ENCODE data around the gene CANT1.

The CANT1 gene

GRCh38 chr17:79008666-79009387 lies 737 bp downstream of the CANT1 start:
- Histone ChIP-seq H3K36me3 (ENCODE audit: control insufficient read depth in 2 of 2, insufficient read depth in 2 of 2, low read length in 2 of 2) (peaks cover 3 to 9% of the 10 kb centered on the region in 2 donors), H3K4me3 (ENCODE audit: low read length in 2 of 2) (peak overlapping the region; percentile 95 to 99), H3K27ac (ENCODE audit: low read depth in 2 of 2, low read length in 2 of 2) (peak overlapping the region; percentile 92 to 93), H3K4me1 (ENCODE audit: control insufficient read depth in 2 of 2, insufficient read depth in 2 of 2, low read length in 2 of 2) (peaks cover 40 to 50% of the 10 kb centered on the region in 2 donors), H3K9me3 (ENCODE audit: control insufficient read depth in 2 of 2, low read length in 2 of 2) (no peaks in the 10 kb centered on the region), H3K27me3 (ENCODE audit: control insufficient read depth in 2 of 2, insufficient read depth in 2 of 2, low read length in 2 of 2) (no peaks in the 10 kb centered on the region), H3K9ac (ENCODE audit: low read depth in 1 of 2, low read length in 2 of 2) (peak overlapping the region; percentile 97 to 98)

- H3K4me3 ChIP-seq (ENCODE audit: low read length in 2 of 2), result peak overlapping the region; percentile 95 to 99
- peak overlapping the region; percentile 92 to 93 for H3K27ac ChIP-seq (ENCODE audit: low read depth in 2 of 2, low read length in 2 of 2)
Observed at GRCh38 chr17:79007504-79008381, 1.8 kb downstream of the CANT1 start.

GRCh38 chr17:79006794-79007503 lies 2.6 kb downstream of the CANT1 start:
- H3K4me3 ChIP-seq (ENCODE audit: low read length in 2 of 2), result peak overlapping the region; percentile 95 to 99
- peaks cover 6 to 9% of the 10 kb centered on the region in 2 donors for H3K36me3 ChIP-seq (ENCODE audit: control insufficient read depth in 2 of 2, insufficient read depth in 2 of 2, low read length in 2 of 2)
- H3K9ac ChIP-seq (ENCODE audit: low read depth in 1 of 2, low read length in 2 of 2), result peak overlapping the region in 1 of 2 donors; percentile 98
- peak overlapping the region; percentile 96 for H3K27ac ChIP-seq (ENCODE audit: low read depth in 2 of 2, low read length in 2 of 2)
- H3K9me3 ChIP-seq (ENCODE audit: control insufficient read depth in 2 of 2, low read length in 2 of 2), result no peaks in the 10 kb centered on the region
- H3K4me1 ChIP-seq (ENCODE audit: control insufficient read depth in 2 of 2, insufficient read depth in 2 of 2, low read length in 2 of 2), result peaks cover 52 to 65% of the 10 kb centered on the region in 2 donors
- H3K27me3 ChIP-seq (ENCODE audit: control insufficient read depth in 2 of 2, insufficient read depth in 2 of 2, low read length in 2 of 2), result no peaks in the 10 kb centered on the region

More at GRCh38 chr17:79007504-79008381, 1.8 kb downstream of the CANT1 start:
- Histone ChIP-seq H3K9ac (ENCODE audit: low read depth in 1 of 2, low read length in 2 of 2) (peak overlapping the region; percentile 97 to 98), H3K27me3 (ENCODE audit: control insufficient read depth in 2 of 2, insufficient read depth in 2 of 2, low read length in 2 of 2) (no peaks in the 10 kb centered on the region), H3K36me3 (ENCODE audit: control insufficient read depth in 2 of 2, insufficient read depth in 2 of 2, low read length in 2 of 2) (peaks cover 3 to 9% of the 10 kb centered on the region in 2 donors), H3K9me3 (ENCODE audit: control insufficient read depth in 2 of 2, low read length in 2 of 2) (no peaks in the 10 kb centered on the region), H3K4me1 (ENCODE audit: control insufficient read depth in 2 of 2, insufficient read depth in 2 of 2, low read length in 2 of 2) (peaks cover 44 to 57% of the 10 kb centered on the region in 2 donors)

GRCh38 chr17:79006046-79006445 lies 3.5 kb downstream of the CANT1 start:
- peak overlapping the region; percentile 8 to 48 for H3K4me3 ChIP-seq (ENCODE audit: low read length in 2 of 2)
- peak overlapping the region; percentile 71 to 86 for H3K9ac ChIP-seq (ENCODE audit: low read depth in 1 of 2, low read length in 2 of 2)
- H3K36me3 ChIP-seq (ENCODE audit: control insufficient read depth in 2 of 2, insufficient read depth in 2 of 2, low read length in 2 of 2), result peaks cover 6 to 11% of the 10 kb centered on the region in 2 donors
- H3K9me3 ChIP-seq (ENCODE audit: control insufficient read depth in 2 of 2, low read length in 2 of 2), result no peaks in the 10 kb centered on the region
- no peaks in the 10 kb centered on the region for H3K27me3 ChIP-seq (ENCODE audit: control insufficient read depth in 2 of 2, insufficient read depth in 2 of 2, low read length in 2 of 2)
- peak overlapping the region; percentile 96 for H3K27ac ChIP-seq (ENCODE audit: low read depth in 2 of 2, low read length in 2 of 2)
- peaks cover 57 to 69% of the 10 kb centered on the region in 2 donors for H3K4me1 ChIP-seq (ENCODE audit: control insufficient read depth in 2 of 2, insufficient read depth in 2 of 2, low read length in 2 of 2)

GRCh38 chr17:79005063-79005861 lies 4.3 kb downstream of the CANT1 start:
- Histone ChIP-seq H3K4me1 (ENCODE audit: control insufficient read depth in 2 of 2, insufficient read depth in 2 of 2, low read length in 2 of 2) (peaks cover 62 to 73% of the 10 kb centered on the region in 2 donors), H3K9me3 (ENCODE audit: control insufficient read depth in 2 of 2, low read length in 2 of 2) (no peaks in the 10 kb centered on the region), H3K9ac (ENCODE audit: low read depth in 1 of 2, low read length in 2 of 2) (peak overlapping the region; percentile 71 to 86), H3K4me3 (ENCODE audit: low read length in 2 of 2) (peak overlapping the region; percentile 58 to 62), H3K27me3 (ENCODE audit: control insufficient read depth in 2 of 2, insufficient read depth in 2 of 2, low read length in 2 of 2) (no peaks in the 10 kb centered on the region), H3K36me3 (ENCODE audit: control insufficient read depth in 2 of 2, insufficient read depth in 2 of 2, low read length in 2 of 2) (peaks cover 8 to 14% of the 10 kb centered on the region in 2 donors), H3K27ac (ENCODE audit: low read depth in 2 of 2, low read length in 2 of 2) (peak overlapping the region; percentile 96)

- Histone ChIP-seq H3K9me3 (ENCODE audit: control insufficient read depth in 2 of 2, low read length in 2 of 2) (no peaks in the 10 kb centered on the region), H3K4me1 (ENCODE audit: control insufficient read depth in 2 of 2, insufficient read depth in 2 of 2, low read length in 2 of 2) (peaks cover 65 to 79% of the 10 kb centered on the region in 2 donors), H3K27ac (ENCODE audit: low read depth in 2 of 2, low read length in 2 of 2) (peak overlapping the region; percentile 25 to 71), H3K9ac (ENCODE audit: low read depth in 1 of 2, low read length in 2 of 2) (peak overlapping the region in 1 of 2 donors; percentile 65), H3K4me3 (ENCODE audit: low read length in 2 of 2) (peak overlapping the region; percentile 45 to 65), H3K27me3 (ENCODE audit: control insufficient read depth in 2 of 2, insufficient read depth in 2 of 2, low read length in 2 of 2) (no peaks in the 10 kb centered on the region), H3K36me3 (ENCODE audit: control insufficient read depth in 2 of 2, insufficient read depth in 2 of 2, low read length in 2 of 2) (peaks cover 17 to 19% of the 10 kb centered on the region in 2 donors)
Observed at GRCh38 chr17:79003661-79004411, 5.7 kb downstream of the CANT1 start.

GRCh38 chr17:79002796-79003593 lies 6.6 kb downstream of the CANT1 start:
- peak overlapping the region; percentile 25 to 71 for H3K27ac ChIP-seq (ENCODE audit: low read depth in 2 of 2, low read length in 2 of 2)
- H3K36me3 ChIP-seq (ENCODE audit: control insufficient read depth in 2 of 2, insufficient read depth in 2 of 2, low read length in 2 of 2), result peaks cover 20% of the 10 kb centered on the region in 2 donors
- peaks cover 65 to 80% of the 10 kb centered on the region in 2 donors for H3K4me1 ChIP-seq (ENCODE audit: control insufficient read depth in 2 of 2, insufficient read depth in 2 of 2, low read length in 2 of 2)
- H3K4me3 ChIP-seq (ENCODE audit: low read length in 2 of 2), result peak overlapping the region; percentile 45 to 65
- no peaks in the 10 kb centered on the region for H3K9me3 ChIP-seq (ENCODE audit: control insufficient read depth in 2 of 2, low read length in 2 of 2)
- H3K9ac ChIP-seq (ENCODE audit: low read depth in 1 of 2, low read length in 2 of 2), result peak overlapping the region; percentile 28 to 66
- no peaks in the 10 kb centered on the region for H3K27me3 ChIP-seq (ENCODE audit: control insufficient read depth in 2 of 2, insufficient read depth in 2 of 2, low read length in 2 of 2)

GRCh38 chr17:79002291-79002690 lies 7.3 kb downstream of the CANT1 start:
- Histone ChIP-seq H3K36me3 (ENCODE audit: control insufficient read depth in 2 of 2, insufficient read depth in 2 of 2, low read length in 2 of 2) (peaks cover 24% of the 10 kb centered on the region in 2 donors), H3K9me3 (ENCODE audit: control insufficient read depth in 2 of 2, low read length in 2 of 2) (no peaks in the 10 kb centered on the region), H3K27ac (ENCODE audit: low read depth in 2 of 2, low read length in 2 of 2) (peak overlapping the region in 1 of 2 donors; percentile 59), H3K9ac (ENCODE audit: low read depth in 1 of 2, low read length in 2 of 2) (peak overlapping the region in 1 of 2 donors; percentile 66), H3K27me3 (ENCODE audit: control insufficient read depth in 2 of 2, insufficient read depth in 2 of 2, low read length in 2 of 2) (no peaks in the 10 kb centered on the region), H3K4me1 (ENCODE audit: control insufficient read depth in 2 of 2, insufficient read depth in 2 of 2, low read length in 2 of 2) (peaks cover 65 to 80% of the 10 kb centered on the region in 2 donors), H3K4me3 (ENCODE audit: low read length in 2 of 2) (peak overlapping the region; percentile 45 to 65)

Data from mucosa of rectum (tissue), 2 donors.